BJ (cell line): ENCODE measurements around the gene SNX10. TPM values are rescaled to one million over a fixed set of nuclear protein-coding genes. Genes with fewer than 3 reads are reported as not detected.

ENCODE experiments used
- CTCF ChIA-PET: fragments of 350-600 bp; formaldehyde crosslinking; extraction: SDS; loops from one replicate; lab custom pipeline; 2021; ENCODE audit warnings: antibody characterized with exemption, inconsistent platforms; lab: Yijun Ruan, JAX
- POLR2A ChIA-PET: fragments of 300-600 bp; sonication (Branson Sonifier 250); formaldehyde crosslinking; extraction: SDS; loops from one replicate; lab custom pipeline; 2021; ENCODE audit warnings: antibody characterized with exemption; lab: Charles Lee
- DNase-seq: peaks from one replicate; pipeline ENCODE4 v3.0.0-alpha.2; 2011; ENCODE audit warnings: low read depth
- H3K27me3 ChIP-seq: 2 replicates; pipeline ENCODE4 v1.6.0; 2011; ENCODE audit warnings: low read length; ENCODE audit not compliant: control insufficient read depth, insufficient read depth
- H3K36me3 ChIP-seq: 2 replicates; pipeline ENCODE4 v1.5.1; 2011; ENCODE audit warnings: low read length; ENCODE audit not compliant: control insufficient read depth, insufficient read depth
- H3K4me3 ChIP-seq: 2 replicates; pipeline ENCODE4 v1.5.1; 2011; ENCODE audit warnings: low read depth, mild to moderate bottlenecking, control low read depth, low read length
- CTCF ChIP-seq: IDR thresholded peaks from 2 replicates; pipeline ENCODE4 v1.5.1; 2011; ENCODE audit warnings: low read depth, mild to moderate bottlenecking, control low read depth, inconsistent platforms, low read length, moderate library complexity; ENCODE audit not compliant: insufficient read depth
- polyA plus RNA-seq: library from polyadenylated mRNA; depleted of rRNA; stranded (reverse); fragments of >200 nt; gene quantifications from 2 replicates; pipeline ENCODE4 v1.2.3, GENCODE V29; 2011

Gene SNX10
- polyA plus RNA-seq, 1 experiment: not detected

DNA sequence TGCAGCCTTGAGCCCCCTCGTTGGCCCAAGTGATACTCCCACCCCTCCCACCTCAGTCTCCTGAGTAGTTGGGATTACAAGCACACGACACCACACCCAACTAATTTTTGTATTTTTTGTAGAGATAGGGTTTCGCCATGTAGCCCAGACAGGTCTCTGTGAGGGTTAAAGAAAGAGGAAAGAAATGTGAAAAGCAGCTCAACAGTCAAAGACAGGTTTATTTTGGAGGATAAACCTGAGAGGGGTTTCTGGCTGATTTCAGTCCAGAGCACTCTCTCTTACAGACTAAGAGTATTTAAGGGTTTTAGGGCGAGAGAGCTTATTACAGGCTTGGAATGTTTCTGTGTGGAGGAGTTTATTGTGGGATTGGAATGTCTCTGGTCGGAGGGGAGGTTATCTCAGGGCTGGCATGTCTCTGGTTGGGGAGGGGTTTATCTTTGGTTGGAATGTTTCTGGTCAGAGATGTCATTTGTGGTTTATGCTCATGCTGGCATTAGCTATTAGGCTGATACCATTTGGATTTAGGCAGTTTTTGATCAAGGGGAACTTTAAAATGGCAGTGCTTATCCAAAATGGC, 26.1 kb upstream of the SNX10 start:
- Histone ChIP-seq H3K27me3 (no peaks in the 10 kb centered on the region), H3K36me3 (no peaks in the 10 kb centered on the region), H3K4me3 (no peak overlapping the region)
- ChIA-PET CTCF (no interaction called here), POLR2A (no interaction called here)
- no peak for DNase-seq
- no peak for TF ChIP-seq CTCF

DNA sequence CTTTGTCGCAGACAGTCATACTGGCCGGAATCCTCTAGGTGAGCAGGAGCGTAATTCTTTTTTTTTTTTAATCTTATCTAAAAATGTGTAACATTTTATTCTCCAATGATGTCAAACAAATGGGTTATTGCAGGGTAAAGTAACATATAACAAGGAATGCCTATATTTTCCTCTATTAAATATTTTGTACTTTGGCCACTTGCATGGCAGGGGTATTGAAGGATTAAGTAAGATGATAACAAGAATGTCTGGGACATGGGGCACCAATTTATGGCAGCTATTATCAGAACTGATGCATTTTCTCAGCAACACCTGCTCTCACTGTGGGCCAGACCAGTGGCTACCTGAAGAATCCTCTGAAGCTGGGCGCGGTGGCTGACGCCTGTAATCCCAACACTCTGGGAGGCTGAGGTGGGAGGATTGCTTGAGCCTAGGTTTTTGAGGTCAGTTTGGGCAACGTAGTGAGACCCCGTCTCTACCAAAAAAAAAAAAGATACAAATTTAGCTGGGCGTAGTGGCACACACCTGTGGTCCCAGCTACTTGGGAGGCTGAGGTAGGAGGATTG, 24.0 kb upstream of the SNX10 start:
- Histone ChIP-seq H3K27me3 (no peaks in the 10 kb centered on the region), H3K36me3 (no peaks in the 10 kb centered on the region), H3K4me3 (no peak overlapping the region)
- no peak for TF ChIP-seq CTCF
- POLR2A ChIA-PET: no interaction called here
- DNase-seq: no peak
- CTCF ChIA-PET: interaction anchor here (0.9 kb wide), 1 partner anchor 17 kb away, joined by 3 read pairs; no protein-coding TSS in a partner anchor

DNA sequence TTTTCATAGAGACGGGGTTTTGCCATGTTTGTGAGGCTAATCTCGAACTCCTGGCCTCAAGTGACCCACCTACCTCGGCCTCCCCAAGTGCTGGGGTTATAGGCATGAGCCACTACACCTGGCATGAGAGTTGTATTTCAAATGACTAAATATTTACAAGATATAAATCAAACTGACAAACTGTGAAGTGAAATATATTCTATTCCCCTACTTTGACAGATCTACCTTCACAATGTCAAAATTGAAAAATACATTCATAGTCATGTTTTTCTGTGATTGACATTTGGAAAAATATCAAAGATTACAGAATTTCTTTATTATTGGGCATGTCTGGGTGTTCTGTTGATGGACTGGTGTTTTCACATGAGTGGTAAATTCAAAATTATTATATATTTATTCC, 16.4 kb upstream of the SNX10 start:
- no peak for TF ChIP-seq CTCF
- POLR2A ChIA-PET: no interaction called here
- Histone ChIP-seq H3K27me3 (no peaks in the 10 kb centered on the region), H3K4me3 (no peak overlapping the region), H3K36me3 (no peaks in the 10 kb centered on the region)
- no peak for DNase-seq
- CTCF ChIA-PET: no interaction called here

GRCh38 chr7:26278770-26279169, 12.9 kb upstream of the SNX10 start:
- DNase-seq: no peak
- no peaks in the 10 kb centered on the region for H3K36me3 ChIP-seq
- H3K4me3 ChIP-seq: no peak overlapping the region
- CTCF ChIA-PET: no interaction called here
- POLR2A ChIA-PET: no interaction called here
- H3K27me3 ChIP-seq: no peaks in the 10 kb centered on the region
- no peak for TF ChIP-seq CTCF

DNA sequence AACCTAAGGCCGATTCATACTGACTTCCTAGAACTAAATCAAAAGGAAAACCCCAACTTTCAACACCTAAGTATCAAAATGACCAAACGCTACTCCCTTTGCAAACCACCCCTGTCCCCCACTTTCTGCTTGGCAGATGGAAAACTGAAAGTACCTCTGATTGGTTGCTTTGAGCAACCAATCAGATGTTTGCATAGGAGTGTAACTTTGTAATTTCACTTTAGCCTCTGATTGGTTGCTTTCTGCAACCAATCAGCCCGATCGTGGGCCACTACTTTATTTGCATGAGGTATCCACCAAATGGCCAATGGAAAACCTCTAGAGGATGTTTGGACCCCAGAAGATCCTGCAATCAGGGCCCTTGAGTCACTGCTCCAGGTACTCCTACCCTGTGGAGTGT, 12.3 kb upstream of the SNX10 start:
- no peaks in the 10 kb centered on the region for H3K36me3 ChIP-seq
- no peak for DNase-seq

More for the DNA sequence above, 12.3 kb upstream of the SNX10 start:
- no peak for TF ChIP-seq CTCF
- ChIA-PET CTCF (no interaction called here), POLR2A (no interaction called here)
- no peak overlapping the region for H3K4me3 ChIP-seq
- H3K27me3 ChIP-seq: no peaks in the 10 kb centered on the region
